ENCODE results near the gene SMCO4. TPM values are rescaled to one million over a fixed set of nuclear protein-coding genes. Genes with fewer than 3 reads are reported as not detected.

The SMCO4 gene
- total and polyA plus RNA-seq, 7 donors, result 2.4 to 112 (median 9.6) TPM

- H3K4me3 ChIP-seq, result no peak overlapping the region
- intact Hi-C loops (cut with DNase I), result no loop called here
- no peak overlapping the region for H3K27ac ChIP-seq
- WGBS, 2 donors, result 48 to 64% methylated on average over 8 of the region's 8 CpGs
- H3K4me1 ChIP-seq, result peaks cover 0 to 31% (median 20%) of the 10 kb centered on the region in 4 donors
- no peak for TF ChIP-seq POLR2A (IDR thresholded peaks at IDR 0.05)
- TF ChIP-seq POLR2AphosphoS5 (IDR thresholded peaks at IDR 0.05), result no peak
- TF ChIP-seq CTCF (IDR thresholded peaks at IDR 0.05), result no peak
- no peak for TF ChIP-seq EP300 (IDR thresholded peaks at IDR 0.05)
- H3K36me3 ChIP-seq, result no peaks in the 10 kb centered on the region
- no peak for DNase-seq
- H3K9me3 ChIP-seq, result no peaks in the 10 kb centered on the region
- no peaks in the 10 kb centered on the region for H3K27me3 ChIP-seq
These were observed 16.3 kb downstream of the SMCO4 start for GRCh38 chr11:93526641-93527583.

- DNase-seq, result no peak
- intact Hi-C loops (cut with DNase I), result no loop called here
- 61 to 66% methylated on average over 3 of the region's 3 CpGs for WGBS, 2 donors
- peaks cover 0 to 31% (median 20%) of the 10 kb centered on the region in 4 donors for H3K4me1 ChIP-seq
- H3K9me3 ChIP-seq, result no peaks in the 10 kb centered on the region
- no peak overlapping the region for H3K4me3 ChIP-seq
- H3K27ac ChIP-seq, result no peak overlapping the region
- TF ChIP-seq POLR2AphosphoS5 (IDR thresholded peaks at IDR 0.05) (no peak), POLR2A (IDR thresholded peaks at IDR 0.05) (no peak), CTCF (IDR thresholded peaks at IDR 0.05) (no peak), EP300 (IDR thresholded peaks at IDR 0.05) (no peak)
- no peaks in the 10 kb centered on the region for H3K36me3 ChIP-seq
- no peaks in the 10 kb centered on the region for H3K27me3 ChIP-seq
These were observed 16.9 kb downstream of the SMCO4 start for GRCh38 chr11:93526346-93526633.

DNA sequence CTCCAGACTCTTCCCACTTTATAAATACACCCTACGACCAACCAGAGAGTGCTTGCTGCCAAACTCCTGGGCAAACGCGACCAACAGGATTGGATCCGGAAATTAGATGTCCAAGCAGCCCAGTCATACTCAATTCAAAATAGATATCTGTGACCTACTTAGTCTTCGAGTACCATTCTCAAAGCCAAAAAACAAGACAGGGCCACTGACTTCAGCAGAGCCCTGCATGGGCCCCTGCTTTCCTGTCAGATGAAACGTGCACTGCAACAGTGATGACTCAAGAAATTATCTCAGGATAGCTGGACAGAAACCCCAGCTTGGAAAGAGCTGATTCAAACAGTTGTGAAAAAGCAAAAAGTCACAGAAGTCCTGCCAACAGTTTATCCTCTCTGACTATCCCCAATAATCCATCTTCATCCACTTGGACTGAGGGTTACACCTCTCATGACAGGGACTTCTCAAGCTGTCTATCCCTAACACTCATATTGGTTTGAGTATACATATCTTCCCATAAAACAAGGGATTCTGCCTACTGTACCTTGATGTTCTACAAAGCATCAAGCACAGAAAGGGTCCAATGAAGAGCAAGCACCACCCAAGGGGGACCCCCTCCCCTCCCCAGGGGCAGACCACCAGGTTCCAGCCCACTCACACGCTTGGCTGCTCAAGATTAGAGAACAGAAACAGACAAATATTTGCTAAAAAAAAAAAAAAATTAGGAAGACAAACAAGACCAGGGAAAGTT is 17.4 kb downstream of the SMCO4 start:
- 67 to 79% methylated on average over 7 of the region's 7 CpGs for WGBS, 2 donors
- Histone ChIP-seq H3K27me3 (no peaks in the 10 kb centered on the region), H3K27ac (no peak overlapping the region), H3K9me3 (no peaks in the 10 kb centered on the region), H3K4me3 (no peak overlapping the region), H3K36me3 (no peaks in the 10 kb centered on the region), H3K4me1 (peaks cover 0 to 31% (median 20%) of the 10 kb centered on the region in 4 donors)
- TF ChIP-seq CTCF (IDR thresholded peaks at IDR 0.05), result no peak
- no peak for TF ChIP-seq EP300 (IDR thresholded peaks at IDR 0.05)
- no peak for TF ChIP-seq POLR2AphosphoS5 (IDR thresholded peaks at IDR 0.05)
- intact Hi-C loops (cut with DNase I), result no loop called here
- no peak for DNase-seq

DNA sequence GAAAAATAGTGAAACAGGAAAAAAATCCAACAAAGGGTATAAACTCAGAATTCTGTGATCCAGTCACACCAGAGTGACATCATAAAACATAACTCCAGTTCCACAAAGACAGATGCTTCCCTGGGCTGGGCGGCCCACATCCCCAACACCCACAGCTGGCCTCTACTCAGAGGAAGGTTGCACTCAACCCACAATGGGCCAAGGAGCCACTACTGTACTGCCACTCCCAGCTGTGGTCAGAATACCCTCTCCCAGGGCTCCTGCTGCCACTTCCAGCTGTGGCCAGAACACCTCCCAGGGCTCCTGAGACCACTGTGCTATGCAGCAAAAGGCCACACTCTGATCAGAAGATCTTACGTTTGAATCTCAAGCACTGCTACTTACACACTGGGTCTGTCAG is 18.3 kb downstream of the SMCO4 start:
- Histone ChIP-seq H3K9me3 (no peaks in the 10 kb centered on the region), H3K4me3 (no peak overlapping the region), H3K4me1 (peaks cover 0 to 26% (median 15%) of the 10 kb centered on the region in 4 donors), H3K27me3 (no peaks in the 10 kb centered on the region), H3K36me3 (no peaks in the 10 kb centered on the region), H3K27ac (no peak overlapping the region)
- TF ChIP-seq POLR2AphosphoS5 (IDR thresholded peaks at IDR 0.05) (no peak), CTCF (IDR thresholded peaks at IDR 0.05) (no peak), EP300 (IDR thresholded peaks at IDR 0.05) (no peak), POLR2A (IDR thresholded peaks at IDR 0.05) (no peak)
- no peak for DNase-seq
- intact Hi-C loops (cut with DNase I), result no loop called here
- WGBS, 2 donors, result 83 to 90% methylated on average over 2 of the region's 2 CpGs

All from sigmoid colon (tissue), 7 donors.